K562 (cell line): ENCODE results near the gene GALNT16. TPM values are rescaled to one million over a fixed set of nuclear protein-coding genes. Genes with fewer than 3 reads are reported as not detected.

Experiments used
- ATAC-seq: fragments of 200-7000 bp; cut with Tn5 transposase; 3 replicates; pipeline ENCODE4 v1.9.1; 2020; ENCODE audit warnings: moderate library complexity
- BruUV-seq: library from RNA; stranded (reverse); fragments of 400-500 nt; replicated peaks from 2 replicates; lab custom pipeline; 2021; lab: Mats Ljungman, UMichigan
- CTCF ChIA-PET: fragments of 300-600 bp; formaldehyde crosslinking; extraction: SDS; loops from one replicate; lab custom pipeline; 2021; ENCODE audit warnings: low intra/inter-chr PET ratio; lab: Yijun Ruan, JAX
- POLR2A ChIA-PET: fragments of 300-600, 350-650 bp; sonication (Branson Sonifier 250); formaldehyde crosslinking; extraction: SDS; loops from one replicate; lab custom pipeline; 2021; ENCODE audit warnings: antibody characterized with exemption, inconsistent platforms; lab: Yijun Ruan, JAX
- DNase-seq, 4 experiments: peaks; one replicate each; pipeline versions ENCODE4 v3.0.0 to v3.0.0-alpha.2; 2011 to 2018; ENCODE audit warnings: low spot score in 3 of 4, mixed read lengths in 3 of 4; ENCODE audit errors: extremely low read depth in 1 of 4
- FAIRE-seq: peaks from 2 replicates; lab custom pipeline; 2011; peaks lifted over from hg19 to GRCh38; lab: Jason Lieb, UNC
- H2AFZ ChIP-seq: 2 replicates; pipeline ENCODE4 v1.6.0; 2011; ENCODE audit warnings: low read depth, low read length, control low read depth, inconsistent platforms
- H3K27ac ChIP-seq: fragments of 200-600 bp; 3 replicates; pipeline ENCODE4 v1.8.0; 2011; ENCODE audit warnings: low read depth, mild to moderate bottlenecking, control low read depth, inconsistent platforms, low read length, moderate library complexity, mixed read lengths; ENCODE audit errors: extremely low read depth
- H3K27me3 ChIP-seq, 2 experiments: fragments of 300-600 bp in 1 of 2; 2 replicates in 1 of 2; 3 replicates in 1 of 2; pipeline versions ENCODE4 v1.6.0 to v1.8.0; 2011; ENCODE audit warnings: inconsistent platforms in 2 of 2, low read length in 2 of 2, mild to moderate bottlenecking in 1 of 2, mixed read lengths in 1 of 2, moderate library complexity in 1 of 2; ENCODE audit not compliant: control insufficient read depth in 2 of 2, insufficient read depth in 2 of 2
- H3K36me3 ChIP-seq: fragments of 300-600 bp; 3 replicates; pipeline ENCODE4 v1.8.0; 2011; ENCODE audit warnings: mild to moderate bottlenecking, low read length, inconsistent platforms; ENCODE audit not compliant: control insufficient read depth, insufficient read depth
- H3K4me1 ChIP-seq, 2 experiments: fragments of 200-600 bp in 1 of 2; replicated peaks in 1 of 2; 2 replicates in 1 of 2; 3 replicates in 1 of 2; pipeline versions ENCODE4 v1.5.1 to v1.8.0; 2011; ENCODE audit warnings: inconsistent platforms in 2 of 2, low read length in 2 of 2, mild to moderate bottlenecking in 1 of 2, mixed read lengths in 1 of 2, moderate library complexity in 1 of 2; ENCODE audit not compliant: control insufficient read depth in 2 of 2, insufficient read depth in 2 of 2
- H3K4me2 ChIP-seq: 2 replicates; pipeline ENCODE4 v1.6.1; 2011; ENCODE audit warnings: low read length, control low read depth, inconsistent platforms, mixed read lengths; ENCODE audit not compliant: insufficient read depth
- H3K4me3 ChIP-seq: fragments of 200-600 bp; sonication (generic), shearing (Covaris generic); 2 replicates; pipeline ENCODE4 v1.5.1; 2016; ENCODE audit warnings: control low read depth, inconsistent platforms
- H3K79me2 ChIP-seq: fragments of 200-600 bp; 3 replicates; pipeline ENCODE4 v1.8.0; 2011; ENCODE audit warnings: low read length, inconsistent platforms; ENCODE audit not compliant: control insufficient read depth, insufficient read depth
- H3K9ac ChIP-seq, 2 experiments: 2 replicates each; pipeline versions ENCODE4 v1.6.0 to v1.6.1; 2011; ENCODE audit warnings: low read depth in 2 of 2, low read length in 2 of 2, control low read depth in 1 of 2, inconsistent platforms in 1 of 2, mild to moderate bottlenecking in 1 of 2, mixed read lengths in 1 of 2; ENCODE audit not compliant: insufficient read depth in 1 of 2
- H3K9me1 ChIP-seq: one replicate; pipeline ENCODE4 v1.6.0; 2011; ENCODE audit warnings: inconsistent platforms, mild to moderate bottlenecking, low read length, moderate library complexity; ENCODE audit not compliant: control insufficient read depth, insufficient read depth
- H3K9me3 ChIP-seq: replicated peaks from 2 replicates; pipeline ENCODE4 v1.5.1; 2011; ENCODE audit warnings: low read depth, low read length, inconsistent platforms; ENCODE audit not compliant: control insufficient read depth, insufficient read depth
- H4K20me1 ChIP-seq: replicated peaks from 2 replicates; pipeline ENCODE4 v1.6.1; 2011; ENCODE audit warnings: low read length, inconsistent platforms, mixed read lengths; ENCODE audit not compliant: control insufficient read depth, insufficient read depth
- EHMT2 ChIP-seq: fragments of 450-650 bp; IDR thresholded peaks from 2 replicates; pipeline ENCODE4 v1.6.1; 2018; ENCODE audit warnings: antibody characterized with exemption
- TSC22D4 ChIP-seq: fragments of 450-650 bp; IDR thresholded peaks from 2 replicates; pipeline ENCODE4 v1.6.1; 2016; ENCODE audit warnings: missing genetic modification characterization, missing biosample characterization, control low read depth
- ZFP36 ChIP-seq: fragments of 150-350 bp; IDR thresholded peaks from 2 replicates; pipeline ENCODE4 v1.6.1; 2018; ENCODE audit warnings: low read length, low read depth; ENCODE audit not compliant: partially characterized antibody
- ZNF263 ChIP-seq: sonication (generic); formaldehyde crosslinking; IDR thresholded peaks from 2 replicates; pipeline ENCODE4 v1.8.0; 2022; ENCODE audit warnings: mild to moderate bottlenecking, missing genetic modification reagents, borderline replicate concordance
- ZNF41 ChIP-seq: fragments of 250-450 bp; sonication (Bioruptor Pico); conservative IDR thresholded peaks from 2 replicates; pipeline ENCODE4 v1.4.0; 2020; ENCODE audit warnings: mild to moderate bottlenecking
- ZNF785 ChIP-seq: fragments of 250-450 bp; sonication (Bioruptor Pico); IDR thresholded peaks from 2 replicates; pipeline ENCODE4 v1.4.0; 2020; ENCODE audit warnings: mild to moderate bottlenecking
- ZZZ3 ChIP-seq: fragments of 450-650 bp; IDR thresholded peaks from 2 replicates; pipeline ENCODE4 v1.6.1; 2016; ENCODE audit warnings: antibody characterized with exemption, mild to moderate bottlenecking, moderate library complexity
- WGBS: fragments of 100-300 bp; shearing (Covaris generic); methylation state at CpG from one replicate; pipeline ENCODE4 v1.1.6; 2016; ENCODE audit warnings: low coverage, mixed read lengths; ENCODE audit not compliant: insufficient coverage; ENCODE audit errors: missing lambda C conversion rate; 5-methylcytosine and 5-hydroxymethylcytosine counted together
- in situ Hi-C: fragments of 300-500 bp; cut with MboI; formaldehyde crosslinking; loops from 4 replicates; pipeline ENCODE4 v1.15.0; 2018; ENCODE audit warnings: inconsistent platforms, mixed read lengths
- intact Hi-C: fragments of 100-400 bp; cut with micrococcal nuclease; formaldehyde crosslinking; loops from 2 replicates; pipeline ENCODE4 v1.14.2; 2022
- polyA plus RNA-seq, 8 experiments: library from polyadenylated mRNA; depleted of rRNA in 4 of 8; stranded (reverse) in 5 of 8; unstranded in 3 of 8; fragments of >200 nt; fragmentation: Nextera tagmentation in 2 of 8; fragmentation: Illumina TruSeq in 1 of 8; extraction: Ambion mirVana in 2 of 8; extraction: Trizol in 1 of 8; gene quantifications; 2 replicates each; pipeline versions ENCODE4 v1.2.1 to v1.2.3, GENCODE V29; 2011 to 2014; ENCODE audit warnings: inconsistent platforms in 1 of 8, missing spikeins in 1 of 8
- total RNA-seq, 7 experiments: library from RNA; depleted of rRNA in 6 of 7; stranded (reverse); fragments of >200 nt in 6 of 7; fragmentation: Illumina TruSeq in 2 of 7; extraction: Trizol in 2 of 7; gene quantifications; 2 replicates each; pipeline versions ENCODE4 v1.2.1 to v1.2.3, GENCODE V29; 2011 to 2021; ENCODE audit warnings: low replicate concordance in 1 of 7
- TF ChIP-seq, protein P1 (sequence below): fragments of 450-650 bp; IDR thresholded peaks from 2 replicates; pipeline ENCODE4 v1.6.1; 2016; ENCODE audit warnings: low read depth

GALNT16 gene
- total and polyA plus RNA-seq, 9 of the 15 experiments (the other 6 are each of a cell fraction or from before 2014, with no cell fraction given), result not detected

DNA sequence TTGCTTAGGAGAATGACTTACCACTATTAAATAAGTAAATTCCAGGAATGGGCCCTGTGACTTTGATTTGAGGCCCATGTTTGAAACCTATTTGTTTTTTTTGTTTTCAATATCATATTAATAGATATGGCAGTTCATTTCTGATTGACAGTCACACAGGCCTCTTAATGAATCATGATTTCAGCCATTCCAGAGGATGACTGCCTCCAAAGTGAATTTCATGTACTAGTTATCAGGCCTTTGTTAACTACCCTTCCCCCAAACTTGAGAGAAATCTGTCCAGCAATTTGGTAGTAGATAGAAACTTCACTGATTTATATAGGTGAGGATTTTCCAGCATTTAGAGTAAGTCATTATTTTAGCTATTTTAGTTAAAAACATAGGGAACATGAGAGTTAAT lies 25.9 kb upstream of the GALNT16 start:
- FAIRE-seq (no peak), DNase-seq (no peak), ATAC-seq (no peak)
- H2AFZ ChIP-seq, result no peak overlapping the region
- H4K20me1 ChIP-seq, result no peaks in the 10 kb centered on the region
- CTCF ChIA-PET, result no interaction called here
- peaks cover 5% of the 10 kb centered on the region; the same call in 1 of the 3 replicates for H3K36me3 ChIP-seq
- H3K9me3 ChIP-seq, result no peaks in the 10 kb centered on the region
- no peak overlapping the region for H3K4me2 ChIP-seq
- H3K9me1 ChIP-seq, result no peaks in the 10 kb centered on the region
- H3K79me2 ChIP-seq, result no peaks in the 10 kb centered on the region
- no peak overlapping the region for H3K9ac ChIP-seq
- in situ Hi-C loops, result no loop called here
- no peak for TF ChIP-seq ZNF41
- no peak for TF ChIP-seq TSC22D4 (tag)
- no peak for TF ChIP-seq ZNF785 (CRISPR knock-in tag)
- no peaks in the 10 kb centered on the region for H3K27me3 ChIP-seq
- intact Hi-C loops, result no loop called here
- no peak overlapping the region for H3K27ac ChIP-seq
- H3K4me1 ChIP-seq, result 0 out of 5 replicates have a peak, but pooled peaks cover 0 to 3% of the 10 kb centered on the region in 2 experiments
- POLR2A ChIA-PET, result no interaction called here
- no peak overlapping the region for H3K4me3 ChIP-seq
- BruUV-seq, result no TSS peak

DNA sequence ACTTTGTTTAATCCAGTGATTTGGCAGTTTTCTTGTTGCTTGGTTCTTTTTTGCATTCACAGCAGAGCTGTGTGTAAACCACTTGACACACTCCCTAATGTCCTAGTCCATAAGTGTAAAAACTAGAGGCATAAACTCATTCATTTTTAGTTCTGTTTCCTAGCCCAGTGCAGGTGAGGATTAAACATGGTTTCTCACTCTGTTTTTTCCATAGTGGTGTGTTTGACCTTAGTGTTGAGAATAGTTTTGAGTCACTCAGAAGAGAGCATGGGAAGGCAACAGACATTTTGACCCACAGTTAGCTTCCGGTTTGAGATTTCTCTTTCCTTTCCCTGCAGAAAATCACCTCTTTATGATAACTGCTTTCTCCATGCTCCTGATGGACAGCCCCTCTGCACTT lies 24.2 kb upstream of the GALNT16 start:
- WGBS, result 80% methylated on average over 1 of the region's 1 CpG
- in situ Hi-C loops, result no loop called here
- TF ChIP-seq ZZZ3 (no peak), ZFP36 (no peak), EHMT2 (no peak), ZNF263 (CRISPR knock-in tag) (no peak)
- TF ChIP-seq, protein P1, sequence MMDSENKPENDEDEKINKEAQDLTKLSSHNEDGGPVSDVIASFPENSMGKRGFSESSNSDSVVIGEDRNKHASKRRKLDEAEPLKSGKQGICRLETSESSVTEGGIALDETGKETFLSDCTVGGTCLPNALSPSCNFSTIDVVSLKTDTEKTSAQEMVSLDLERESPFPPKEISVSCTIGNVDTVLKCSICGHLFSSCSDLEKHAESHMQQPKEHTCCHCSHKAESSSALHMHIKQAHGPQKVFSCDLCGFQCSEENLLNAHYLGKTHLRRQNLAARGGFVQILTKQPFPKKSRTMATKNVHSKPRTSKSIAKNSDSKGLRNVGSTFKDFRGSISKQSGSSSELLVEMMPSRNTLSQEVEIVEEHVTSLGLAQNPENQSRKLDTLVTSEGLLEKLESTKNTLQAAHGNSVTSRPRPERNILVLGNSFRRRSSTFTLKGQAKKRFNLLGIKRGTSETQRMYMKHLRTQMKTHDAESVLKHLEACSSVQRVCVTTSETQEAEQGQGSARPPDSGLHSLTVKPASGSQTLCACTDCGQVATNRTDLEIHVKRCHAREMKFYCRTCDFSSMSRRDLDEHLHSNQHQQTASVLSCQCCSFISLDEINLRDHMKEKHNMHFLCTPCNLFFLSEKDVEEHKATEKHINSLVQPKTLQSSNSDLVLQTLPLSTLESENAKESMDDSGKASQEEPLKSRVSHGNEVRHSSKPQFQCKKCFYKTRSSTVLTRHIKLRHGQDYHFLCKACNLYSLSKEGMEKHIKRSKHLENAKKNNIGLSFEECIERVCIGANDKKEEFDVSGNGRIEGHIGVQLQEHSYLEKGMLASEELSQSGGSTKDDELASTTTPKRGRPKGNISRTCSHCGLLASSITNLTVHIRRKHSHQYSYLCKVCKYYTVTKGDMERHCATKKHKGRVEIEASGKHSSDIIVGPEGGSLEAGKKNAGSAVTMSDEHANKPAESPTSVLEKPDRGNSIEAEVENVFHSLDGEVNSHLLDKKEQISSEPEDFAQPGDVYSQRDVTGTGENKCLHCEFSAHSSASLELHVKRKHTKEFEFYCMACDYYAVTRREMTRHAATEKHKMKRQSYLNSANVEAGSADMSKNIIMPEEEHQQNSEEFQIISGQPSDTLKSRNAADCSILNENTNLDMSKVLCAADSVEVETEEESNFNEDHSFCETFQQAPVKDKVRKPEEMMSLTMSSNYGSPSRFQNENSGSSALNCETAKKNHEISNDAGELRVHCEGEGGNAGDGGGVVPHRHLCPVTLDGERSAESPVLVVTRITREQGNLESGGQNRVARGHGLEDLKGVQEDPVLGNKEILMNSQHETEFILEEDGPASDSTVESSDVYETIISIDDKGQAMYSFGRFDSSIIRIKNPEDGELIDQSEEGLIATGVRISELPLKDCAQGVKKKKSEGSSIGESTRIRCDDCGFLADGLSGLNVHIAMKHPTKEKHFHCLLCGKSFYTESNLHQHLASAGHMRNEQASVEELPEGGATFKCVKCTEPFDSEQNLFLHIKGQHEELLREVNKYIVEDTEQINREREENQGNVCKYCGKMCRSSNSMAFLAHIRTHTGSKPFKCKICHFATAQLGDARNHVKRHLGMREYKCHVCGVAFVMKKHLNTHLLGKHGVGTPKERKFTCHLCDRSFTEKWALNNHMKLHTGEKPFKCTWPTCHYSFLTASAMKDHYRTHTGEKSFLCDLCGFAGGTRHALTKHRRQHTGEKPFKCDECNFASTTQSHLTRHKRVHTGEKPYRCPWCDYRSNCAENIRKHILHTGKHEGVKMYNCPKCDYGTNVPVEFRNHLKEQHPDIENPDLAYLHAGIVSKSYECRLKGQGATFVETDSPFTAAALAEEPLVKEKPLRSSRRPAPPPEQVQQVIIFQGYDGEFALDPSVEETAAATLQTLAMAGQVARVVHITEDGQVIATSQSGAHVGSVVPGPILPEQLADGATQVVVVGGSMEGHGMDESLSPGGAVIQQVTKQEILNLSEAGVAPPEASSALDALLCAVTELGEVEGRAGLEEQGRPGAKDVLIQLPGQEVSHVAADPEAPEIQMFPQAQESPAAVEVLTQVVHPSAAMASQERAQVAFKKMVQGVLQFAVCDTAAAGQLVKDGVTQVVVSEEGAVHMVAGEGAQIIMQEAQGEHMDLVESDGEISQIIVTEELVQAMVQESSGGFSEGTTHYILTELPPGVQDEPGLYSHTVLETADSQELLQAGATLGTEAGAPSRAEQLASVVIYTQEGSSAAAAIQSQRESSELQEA, result no peak

More for the DNA sequence above, 24.2 kb upstream of the GALNT16 start:
- CTCF ChIA-PET, result no interaction called here
- Histone ChIP-seq H3K4me3 (no peak overlapping the region), H3K9me1 (no peaks in the 10 kb centered on the region), H2AFZ (no peak overlapping the region), H3K79me2 (no peaks in the 10 kb centered on the region), H3K36me3 (peaks cover 5% of the 10 kb centered on the region; the same call in 1 of the 3 replicates), H3K4me1 (0 out of 5 replicates have a peak, but pooled peaks cover 0 to 3% of the 10 kb centered on the region in 2 experiments), H3K4me2 (no peak overlapping the region), H3K9ac (no peak overlapping the region), H3K27ac (no peak overlapping the region), H3K9me3 (no peaks in the 10 kb centered on the region), H4K20me1 (no peaks in the 10 kb centered on the region), H3K27me3 (no peaks in the 10 kb centered on the region)
- DNase-seq, result no peak
- POLR2A ChIA-PET, result interaction anchor here (0.7 kb wide), 1 partner anchor 22 kb away, joined by 3 read pairs; no protein-coding TSS in a partner anchor
- ATAC-seq, result no peak
- no peak for FAIRE-seq
- intact Hi-C loops, result no loop called here
- no TSS peak for BruUV-seq
